Neural progenitor cell (in vitro differentiated cells): ENCODE results near the gene RBMS1.
A peak's percentile ranks its signal among the peaks of the same experiment; 100 is the strongest.

Experiments used
- CTCF ChIP-seq: fragments of 200-600 bp; sonication (generic); IDR thresholded peaks from 2 replicates; pipeline ENCODE4 v1.5.1; 2017; ENCODE audit warnings: antibody characterized with exemption, mild to moderate bottlenecking
- EZH2 ChIP-seq: fragments of 200-600 bp; sonication (generic); IDR thresholded peaks from 2 replicates; pipeline ENCODE4 v1.6.1; 2017; ENCODE audit warnings: antibody characterized with exemption, mild to moderate bottlenecking, moderate library complexity

GRCh38 chr2:160252278-160252887 lies 241.2 kb downstream of the RBMS1 start:
- TF ChIP-seq CTCF (peak; percentile 91), EZH2 (no peak)
